CD8-positive, alpha-beta memory T cell (primary cell): ENCODE measurements around the gene EPN2. TPM values are rescaled to one million over a fixed set of nuclear protein-coding genes. Genes with fewer than 3 reads are reported as not detected.
"Not testable (repeated sequence)": the region's sequence is repeated elsewhere in the genome, so short reads cannot be mapped to it uniquely, and the experiment has no call there.

Source experiments
- CTCF ChIA-PET: fragments of 350-600 bp; sonication (Branson Sonifier 250); formaldehyde crosslinking; loops from one replicate; lab custom pipeline; 2021; ENCODE audit warnings: antibody characterized with exemption; lab: Charles Lee
- POLR2A ChIA-PET: fragments of 350-600 bp; sonication (Branson Sonifier 250); formaldehyde crosslinking; loops from one replicate; lab custom pipeline; 2021; ENCODE audit warnings: antibody characterized with exemption; lab: Charles Lee
- DNase-seq, 5 donors: peaks; one replicate each; pipeline versions ENCODE4 v3.0.0 to v3.0.0-alpha.2; 2020 to 2022; ENCODE audit warnings: mixed read lengths in 1 of 5
- H3K27ac ChIP-seq: one replicate; pipeline ENCODE4 v1.7.0; 2013; ENCODE audit warnings: low read depth, mild to moderate bottlenecking, low read length, moderate library complexity
- H3K27me3 ChIP-seq: 2 replicates; pipeline ENCODE4 v1.7.0; 2013; ENCODE audit warnings: low read length, mild to moderate bottlenecking; ENCODE audit not compliant: insufficient read depth, poor library complexity, severe bottlenecking
- H3K36me3 ChIP-seq: 2 replicates; pipeline ENCODE4 v1.7.0; 2013; ENCODE audit warnings: mild to moderate bottlenecking, low read length, moderate library complexity; ENCODE audit not compliant: insufficient read depth
- H3K4me1 ChIP-seq: 2 replicates; pipeline ENCODE4 v1.7.0; 2013; ENCODE audit warnings: mild to moderate bottlenecking, low read length, moderate library complexity; ENCODE audit not compliant: insufficient read depth
- H3K4me3 ChIP-seq: 2 replicates; pipeline ENCODE4 v1.7.0; 2013; ENCODE audit warnings: mild to moderate bottlenecking, low read length
- H3K9me3 ChIP-seq: 2 replicates; pipeline ENCODE4 v1.7.0; 2013; ENCODE audit warnings: mild to moderate bottlenecking, low read length
- H3K27ac Mint-ChIP-seq, 8 donors: one replicate each; pipeline ENCODE4 v1.8.0; 2020 to 2021; ENCODE audit warnings: mixed read lengths in 8 of 8, mild to moderate bottlenecking in 6 of 8, inconsistent platforms in 3 of 8, moderate library complexity in 3 of 8
- H3K27me3 Mint-ChIP-seq, 2 donors: one replicate each; pipeline ENCODE4 v1.8.0; 2020 to 2021; ENCODE audit warnings: mixed read lengths in 2 of 2, mild to moderate bottlenecking in 1 of 2, moderate library complexity in 1 of 2
- H3K36me3 Mint-ChIP-seq, 3 donors: one replicate each; pipeline ENCODE4 v1.8.0; 2020 to 2021; ENCODE audit warnings: mixed read lengths in 3 of 3, inconsistent platforms in 1 of 3, mild to moderate bottlenecking in 1 of 3
- H3K4me1 Mint-ChIP-seq, 3 donors: one replicate each; pipeline ENCODE4 v1.8.0; 2020 to 2021; ENCODE audit warnings: mixed read lengths in 3 of 3, inconsistent platforms in 1 of 3, mild to moderate bottlenecking in 1 of 3
- H3K4me3 Mint-ChIP-seq, 7 donors: one replicate each; pipeline ENCODE4 v1.8.0; 2020 to 2021; ENCODE audit warnings: mixed read lengths in 7 of 7, mild to moderate bottlenecking in 6 of 7, moderate library complexity in 4 of 7, inconsistent platforms in 2 of 7
- H3K9me3 Mint-ChIP-seq, 5 donors: one replicate each; pipeline ENCODE4 v1.8.0; 2020 to 2022; ENCODE audit warnings: mixed read lengths in 5 of 5, mild to moderate bottlenecking in 3 of 5, moderate library complexity in 2 of 5, inconsistent platforms in 1 of 5
- polyA plus RNA-seq: library from polyadenylated mRNA; unstranded; fragments of 300-500 nt; fragmentation: Illumina TruSeq; gene quantifications from one replicate; pipeline ENCODE4 v1.2.3, GENCODE V29; 2021
- total RNA-seq, 2 experiments: library from RNA; stranded (reverse); gene quantifications; one replicate each; pipeline ENCODE4 v1.2.3, GENCODE V29; 2021

Gene EPN2
- total and polyA plus RNA-seq, 3 experiments from 2014 or later = 9.0 to 10.4 (median 9.7) TPM

DNA sequence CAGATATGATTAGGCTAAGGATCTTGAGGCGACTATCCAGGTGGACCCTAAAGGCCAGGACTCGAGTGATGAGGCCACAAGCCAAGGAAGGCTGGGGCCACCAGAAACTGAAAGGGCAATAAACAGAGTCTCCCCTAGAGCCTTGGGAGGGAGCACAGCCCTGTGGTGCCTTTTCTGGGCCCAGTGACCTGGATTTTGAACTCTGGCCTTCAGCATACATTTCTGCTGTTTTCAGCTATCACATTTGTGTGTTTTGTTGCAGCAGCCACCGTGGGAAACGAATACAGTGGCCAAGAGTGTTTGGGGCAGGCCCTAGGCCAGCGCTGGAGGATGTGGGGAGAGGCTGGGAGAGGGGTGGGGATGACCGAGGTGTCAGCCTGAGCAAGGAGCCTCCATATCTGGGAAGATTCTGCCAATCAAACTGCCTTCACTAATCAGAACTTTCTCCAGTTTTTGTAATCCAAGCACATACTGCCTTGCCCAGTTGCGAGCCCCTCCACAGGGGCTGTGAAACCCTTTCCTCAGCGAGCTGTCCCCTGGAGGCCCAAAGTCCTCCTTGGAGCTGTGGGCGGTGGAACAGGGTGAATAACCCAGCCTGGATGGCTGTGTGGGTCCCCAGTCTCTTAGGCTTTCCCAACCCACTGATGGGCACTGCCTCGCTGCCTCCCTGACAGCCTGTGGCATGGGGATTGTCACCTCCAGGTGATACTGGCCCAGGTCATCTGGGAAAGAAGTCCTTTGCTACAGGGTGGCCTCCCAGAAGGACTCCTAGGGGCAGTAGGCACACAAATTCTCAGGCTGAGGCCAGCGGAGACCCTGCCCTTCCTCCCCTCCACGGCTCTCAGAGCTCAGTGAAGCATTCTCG is 108.6 kb downstream of the EPN2 start:
- Histone ChIP-seq H3K36me3 (no peaks in the 10 kb centered on the region), H3K4me1 (no peaks in the 10 kb centered on the region), H3K4me3 (no peak overlapping the region), H3K27ac (no peak overlapping the region), H3K9me3 (no peaks in the 10 kb centered on the region), H3K27me3 (no peaks in the 10 kb centered on the region)
- Mint-ChIP-seq H3K27me3 (peaks cover 6 to 7% of the 10 kb centered on the region in 2 donors), H3K36me3 (no peaks in the 10 kb centered on the region), H3K27ac (no peak overlapping the region), H3K9me3 (no peaks in the 10 kb centered on the region), H3K4me3 (no peak overlapping the region), H3K4me1 (no peaks in the 10 kb centered on the region)
- DNase-seq = no peak
- ChIA-PET POLR2A (no interaction called here), CTCF (no interaction called here)

DNA sequence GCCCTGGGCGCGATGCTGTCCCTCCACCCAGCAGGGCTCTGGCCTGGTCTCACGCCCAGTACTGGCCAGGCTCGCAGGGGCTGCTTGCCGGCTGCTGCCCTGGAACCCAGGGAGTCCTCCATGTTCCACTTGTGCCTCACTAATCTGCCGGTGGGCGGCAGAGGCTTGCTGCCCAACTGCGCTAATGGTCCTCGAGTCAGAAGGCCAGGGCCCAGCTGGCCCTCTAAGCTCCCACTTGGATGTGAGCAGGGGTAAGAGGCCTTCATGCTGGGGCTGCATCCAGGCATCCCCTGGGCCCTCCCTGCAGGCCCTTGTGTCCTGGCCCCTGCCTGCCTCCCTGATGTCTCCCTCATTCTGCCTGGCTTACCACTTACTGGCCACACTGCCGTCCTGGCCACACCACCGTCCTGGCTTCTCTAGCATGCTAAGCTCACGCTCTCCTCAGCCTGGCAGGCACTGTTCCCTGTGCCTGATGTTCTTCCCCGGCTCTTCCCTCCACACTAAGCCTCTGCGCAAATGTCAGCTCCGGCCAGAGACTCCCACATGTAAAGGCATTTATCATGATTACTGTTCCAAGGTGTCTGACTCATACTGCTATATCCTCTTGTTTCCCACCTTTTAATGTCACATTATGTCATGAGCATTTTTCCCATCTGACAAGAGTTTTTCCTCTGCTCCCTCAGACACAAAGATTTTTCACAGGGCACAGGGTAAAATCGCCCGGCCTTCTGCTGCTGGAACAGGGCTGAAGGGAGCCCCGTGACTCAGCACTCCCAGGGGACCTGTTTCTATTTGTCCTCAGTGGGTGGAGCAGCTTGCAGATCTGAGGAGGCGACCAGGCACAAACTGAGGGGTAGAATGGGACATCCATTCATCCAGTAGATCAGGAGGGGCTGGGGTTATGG is 109.4 kb downstream of the EPN2 start:
- H3K9me3 ChIP-seq = no peaks in the 10 kb centered on the region
- no peak for DNase-seq
- no peaks in the 10 kb centered on the region for H3K36me3 Mint-ChIP-seq
- ChIA-PET POLR2A (no interaction called here), CTCF (no interaction called here)
- H3K9me3 Mint-ChIP-seq = no peaks in the 10 kb centered on the region
- H3K4me1 Mint-ChIP-seq = no peaks in the 10 kb centered on the region
- H3K4me3 ChIP-seq = no peak overlapping the region
- no peak overlapping the region for H3K4me3 Mint-ChIP-seq
- peaks cover 4 to 6% of the 10 kb centered on the region in 2 donors for H3K27me3 Mint-ChIP-seq
- H3K27ac Mint-ChIP-seq = no peak overlapping the region
- H3K36me3 ChIP-seq = no peaks in the 10 kb centered on the region
- H3K27ac ChIP-seq = no peak overlapping the region
- no peaks in the 10 kb centered on the region for H3K27me3 ChIP-seq
- no peaks in the 10 kb centered on the region for H3K4me1 ChIP-seq

DNA sequence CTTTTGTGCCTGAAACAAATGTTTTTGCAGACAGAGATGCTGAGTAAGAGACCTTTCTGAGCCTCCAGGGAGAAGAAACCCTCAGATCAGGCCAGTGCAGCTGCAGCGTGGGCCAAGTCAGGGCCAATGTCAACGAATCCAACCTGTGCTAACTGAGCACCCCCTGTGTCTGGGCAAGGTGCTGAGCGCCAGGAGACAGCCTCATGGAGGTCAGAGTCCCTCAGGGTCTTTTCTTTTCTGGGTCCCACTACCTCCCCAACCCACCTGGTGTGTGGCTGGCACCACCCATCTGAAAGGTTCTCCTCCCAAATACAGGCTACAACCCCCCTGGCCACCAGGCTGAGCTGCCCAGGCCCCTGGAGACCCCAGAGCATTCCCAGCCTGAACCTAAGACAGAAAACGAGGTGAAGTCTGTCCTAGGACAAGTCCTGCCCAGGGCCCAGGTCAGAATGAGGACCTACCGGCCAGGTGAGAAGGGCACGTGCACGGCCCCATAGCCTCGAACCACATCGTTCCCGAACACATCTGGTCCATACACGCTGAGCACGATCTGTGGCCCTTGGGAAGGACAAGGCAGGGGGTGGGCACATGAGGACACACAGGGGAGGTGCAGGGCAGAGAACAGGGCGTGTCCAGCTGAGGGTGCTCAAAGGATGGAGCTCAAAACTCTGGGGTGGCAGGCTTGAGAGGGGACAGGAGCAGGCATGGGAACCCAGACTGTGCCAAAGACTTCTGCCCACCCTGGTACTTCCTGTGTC is 110.3 kb downstream of the EPN2 start:
- ChIA-PET POLR2A (no interaction called here), CTCF (no interaction called here)
- H3K4me1 ChIP-seq = no peaks in the 10 kb centered on the region
- no peak overlapping the region for H3K27ac ChIP-seq
- no peaks in the 10 kb centered on the region for H3K27me3 ChIP-seq
- Mint-ChIP-seq H3K27me3 (peaks cover 0 to 6% of the 10 kb centered on the region in 2 donors), H3K4me3 (no peak overlapping the region), H3K27ac (no peak overlapping the region), H3K9me3 (no peaks in the 10 kb centered on the region), H3K36me3 (no peaks in the 10 kb centered on the region), H3K4me1 (no peaks in the 10 kb centered on the region)
- no peaks in the 10 kb centered on the region for H3K9me3 ChIP-seq
- H3K4me3 ChIP-seq = no peak overlapping the region
- no peak for DNase-seq
- H3K36me3 ChIP-seq = no peaks in the 10 kb centered on the region

- Mint-ChIP-seq H3K4me1 (no peaks in the 10 kb centered on the region), H3K27me3 (peaks cover 0 to 6% of the 10 kb centered on the region in 2 donors), H3K9me3 (no peaks in the 10 kb centered on the region), H3K36me3 (no peaks in the 10 kb centered on the region), H3K4me3 (no peak overlapping the region), H3K27ac (no peak overlapping the region)
- Histone ChIP-seq H3K27ac (no peak overlapping the region), H3K27me3 (no peaks in the 10 kb centered on the region), H3K9me3 (no peaks in the 10 kb centered on the region), H3K4me1 (no peaks in the 10 kb centered on the region), H3K4me3 (no peak overlapping the region), H3K36me3 (no peaks in the 10 kb centered on the region)
- DNase-seq = no peak
- POLR2A ChIA-PET = no interaction called here
- CTCF ChIA-PET = no interaction called here
These were observed 111.0 kb downstream of the EPN2 start for GRCh38 chr17:19348081-19348650.

DNA sequence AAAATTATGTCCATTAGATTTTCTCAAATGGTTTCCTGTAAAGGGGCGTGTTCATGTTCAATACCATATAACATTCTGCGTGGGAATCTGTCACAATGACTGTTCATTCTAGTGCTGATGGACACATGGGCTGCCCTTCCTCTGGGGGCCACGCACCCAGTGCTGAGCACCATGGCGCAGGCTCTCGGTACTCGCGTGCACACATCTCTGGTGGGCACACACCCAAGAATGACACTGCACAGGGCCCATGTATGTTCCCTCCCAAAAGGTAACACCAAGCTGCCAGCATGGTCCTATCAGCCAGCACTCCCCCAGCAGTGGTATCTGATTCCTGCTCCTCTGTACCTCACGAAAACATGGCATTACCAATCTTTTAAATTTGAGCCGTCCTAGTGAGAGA is 111.6 kb downstream of the EPN2 start:
- ChIA-PET CTCF (no interaction called here), POLR2A (no interaction called here)
- Histone ChIP-seq H3K27me3 (no peaks in the 10 kb centered on the region), H3K4me1 (no peaks in the 10 kb centered on the region), H3K27ac (no peak overlapping the region), H3K36me3 (no peaks in the 10 kb centered on the region), H3K4me3 (no peak overlapping the region), H3K9me3 (no peaks in the 10 kb centered on the region)
- Mint-ChIP-seq H3K9me3 (no peaks in the 10 kb centered on the region), H3K27me3 (peaks cover under 1 to 6% of the 10 kb centered on the region in 2 donors), H3K36me3 (no peaks in the 10 kb centered on the region), H3K4me3 (no peak overlapping the region), H3K27ac (no peak overlapping the region), H3K4me1 (no peaks in the 10 kb centered on the region)
- no peak for DNase-seq

DNA sequence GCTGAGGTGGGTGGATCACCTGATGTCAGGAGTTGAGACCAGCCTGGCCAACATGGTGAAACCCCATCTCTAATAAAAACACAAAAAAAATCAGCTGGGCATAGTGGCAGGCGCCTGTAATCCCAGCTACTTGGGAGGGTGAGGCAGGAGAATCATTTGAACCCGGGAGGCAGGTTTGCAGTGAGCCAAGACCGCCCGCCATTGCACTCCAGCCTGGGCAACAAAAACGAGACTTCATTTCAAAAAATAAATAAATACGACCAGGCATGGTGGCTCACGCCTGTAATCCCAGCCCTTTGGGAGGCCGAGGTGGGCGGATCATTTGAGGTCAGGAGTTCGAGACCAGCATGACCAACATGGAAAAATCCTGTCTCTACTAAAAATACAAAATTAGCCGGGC is 116.2 kb downstream of the EPN2 start:
- H3K27me3 ChIP-seq, H3K4me3 ChIP-seq, H3K4me1 ChIP-seq, H3K4me3 Mint-ChIP-seq, H3K9me3 ChIP-seq, H3K4me1 Mint-ChIP-seq, H3K27ac Mint-ChIP-seq, POLR2A ChIA-PET, H3K36me3 Mint-ChIP-seq, H3K36me3 ChIP-seq, H3K9me3 Mint-ChIP-seq, H3K27ac ChIP-seq: not testable (repeated sequence)
- H3K27me3 Mint-ChIP-seq = peaks cover 6 to 13% of the 10 kb centered on the region in 2 donors
- DNase-seq = peak in 1 of 5 donors; percentile 15
- CTCF ChIA-PET = interaction anchor here (2.5 kb wide), 1 partner anchor 10 kb away, joined by 14 read pairs; the partner anchor contains the start of gene B9D1

DNA sequence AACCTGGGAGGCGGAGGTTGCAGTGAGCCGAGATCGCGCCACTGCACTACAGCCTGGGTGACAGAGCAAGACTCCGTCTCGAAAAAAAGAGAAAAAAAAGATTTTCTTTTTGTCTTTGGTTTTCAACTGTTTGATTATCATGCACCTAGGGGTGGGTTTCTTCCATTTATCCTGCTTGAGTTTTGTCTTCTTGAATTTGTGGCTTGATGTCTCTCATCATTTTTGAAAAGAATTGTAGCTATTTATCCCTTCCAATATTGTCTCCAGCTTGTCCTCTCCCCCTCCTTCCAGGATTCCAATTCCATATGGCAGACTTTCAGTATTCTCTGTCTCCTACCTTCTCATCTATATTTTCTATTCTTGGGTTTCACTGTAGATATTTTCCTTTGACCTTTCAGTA is 117.6 kb downstream of the EPN2 start:
- Histone ChIP-seq H3K9me3 (no peaks in the 10 kb centered on the region), H3K27ac (no peak overlapping the region), H3K4me3 (no peak overlapping the region), H3K27me3 (no peaks in the 10 kb centered on the region), H3K4me1 (no peaks in the 10 kb centered on the region), H3K36me3 (no peaks in the 10 kb centered on the region)
- no peak for DNase-seq
- no peak overlapping the region for H3K27ac Mint-ChIP-seq
- POLR2A ChIA-PET = no interaction called here
- H3K4me3 Mint-ChIP-seq = no peak overlapping the region
- no peaks in the 10 kb centered on the region for H3K9me3 Mint-ChIP-seq
- H3K27me3 Mint-ChIP-seq = peaks cover 11 to 14% of the 10 kb centered on the region in 2 donors
- no peaks in the 10 kb centered on the region for H3K4me1 Mint-ChIP-seq
- H3K36me3 Mint-ChIP-seq = no peaks in the 10 kb centered on the region
- CTCF ChIA-PET = interaction anchor here (1.0 to 2.5 kb wide), 2 partner anchors 8 to 10 kb away, joined by 5 to 14 read pairs; partner anchors contain the start of gene B9D1
